GM12872 (cell line): ENCODE measurements around the gene PTPRZ1.

Experiments
- TF ChIP-seq, protein P1 (sequence below): IDR thresholded peaks from 3 replicates; pipeline ENCODE4 v1.5.1; 2011; ENCODE audit warnings: low read depth, mild to moderate bottlenecking, low read length, moderate library complexity; ENCODE audit not compliant: insufficient read depth

PTPRZ1 gene

GRCh38 chr7:122046402-122046801, 173.4 kb downstream of the PTPRZ1 start:
- TF ChIP-seq, protein P1, sequence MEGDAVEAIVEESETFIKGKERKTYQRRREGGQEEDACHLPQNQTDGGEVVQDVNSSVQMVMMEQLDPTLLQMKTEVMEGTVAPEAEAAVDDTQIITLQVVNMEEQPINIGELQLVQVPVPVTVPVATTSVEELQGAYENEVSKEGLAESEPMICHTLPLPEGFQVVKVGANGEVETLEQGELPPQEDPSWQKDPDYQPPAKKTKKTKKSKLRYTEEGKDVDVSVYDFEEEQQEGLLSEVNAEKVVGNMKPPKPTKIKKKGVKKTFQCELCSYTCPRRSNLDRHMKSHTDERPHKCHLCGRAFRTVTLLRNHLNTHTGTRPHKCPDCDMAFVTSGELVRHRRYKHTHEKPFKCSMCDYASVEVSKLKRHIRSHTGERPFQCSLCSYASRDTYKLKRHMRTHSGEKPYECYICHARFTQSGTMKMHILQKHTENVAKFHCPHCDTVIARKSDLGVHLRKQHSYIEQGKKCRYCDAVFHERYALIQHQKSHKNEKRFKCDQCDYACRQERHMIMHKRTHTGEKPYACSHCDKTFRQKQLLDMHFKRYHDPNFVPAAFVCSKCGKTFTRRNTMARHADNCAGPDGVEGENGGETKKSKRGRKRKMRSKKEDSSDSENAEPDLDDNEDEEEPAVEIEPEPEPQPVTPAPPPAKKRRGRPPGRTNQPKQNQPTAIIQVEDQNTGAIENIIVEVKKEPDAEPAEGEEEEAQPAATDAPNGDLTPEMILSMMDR: no peak

DNA sequence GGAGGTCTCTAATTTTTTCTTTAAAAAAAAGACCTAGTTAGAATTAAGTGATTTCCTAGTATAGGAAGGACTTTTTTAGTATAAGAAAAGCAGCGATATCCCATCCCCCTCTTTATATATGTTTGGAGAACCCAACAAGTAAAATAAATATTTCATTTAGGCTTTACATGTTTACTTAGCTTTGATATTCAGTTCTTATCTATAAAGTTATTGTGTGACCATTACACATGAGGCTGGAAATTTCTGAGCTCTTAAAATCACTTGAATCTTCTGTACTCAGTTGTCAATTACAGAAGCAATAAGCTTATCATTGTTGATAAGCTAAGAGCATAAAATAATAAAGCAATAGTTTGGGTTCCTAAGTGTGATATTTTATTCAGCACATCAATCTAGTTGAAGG, 181.4 kb downstream of the PTPRZ1 start:
- TF ChIP-seq, protein P1: no peak

GRCh38 chr7:122055073-122055472, 182.1 kb downstream of the PTPRZ1 start:
- TF ChIP-seq, protein P1: no peak

DNA sequence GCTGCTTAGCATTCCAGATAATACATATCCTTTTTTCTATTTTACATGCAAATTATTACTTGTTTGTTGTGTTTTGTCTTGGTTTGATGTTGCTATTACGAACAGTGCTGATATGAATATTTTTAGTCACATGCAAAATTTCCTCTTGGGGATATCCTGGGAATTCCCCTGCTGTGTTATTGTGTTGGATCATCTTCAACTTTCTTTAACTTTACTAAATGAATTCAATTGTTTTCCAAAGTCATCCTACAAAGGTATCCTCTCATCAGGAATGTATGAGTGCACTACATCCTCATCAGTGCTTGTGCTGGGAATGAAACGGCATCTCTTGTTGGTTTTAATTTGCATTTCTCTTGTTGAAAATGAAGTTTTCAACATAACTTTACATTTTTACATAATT, 184.0 kb downstream of the PTPRZ1 start:
- TF ChIP-seq, protein P1: no peak

DNA sequence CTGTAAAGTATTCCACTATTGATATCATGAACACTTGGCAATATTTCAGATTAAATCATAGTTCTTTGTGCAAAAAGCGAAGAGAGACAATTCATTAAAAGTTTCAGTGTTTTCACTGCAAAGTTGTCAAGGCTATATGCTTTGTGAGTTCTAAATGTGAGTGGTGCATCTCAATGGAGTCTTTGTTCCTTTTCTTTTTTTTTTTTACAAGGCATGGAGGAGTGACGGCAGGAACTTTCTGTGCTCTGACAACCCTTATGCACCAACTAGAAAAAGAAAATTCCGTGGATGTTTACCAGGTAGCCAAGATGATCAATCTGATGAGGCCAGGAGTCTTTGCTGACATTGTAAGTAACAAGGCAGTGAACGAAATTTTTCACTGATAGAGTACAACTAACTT, 186.6 kb downstream of the PTPRZ1 start:
- TF ChIP-seq, protein P1: no peak

GRCh38 chr7:122063146-122063545, 190.2 kb downstream of the PTPRZ1 start:
- TF ChIP-seq, protein P1: no peak

DNA sequence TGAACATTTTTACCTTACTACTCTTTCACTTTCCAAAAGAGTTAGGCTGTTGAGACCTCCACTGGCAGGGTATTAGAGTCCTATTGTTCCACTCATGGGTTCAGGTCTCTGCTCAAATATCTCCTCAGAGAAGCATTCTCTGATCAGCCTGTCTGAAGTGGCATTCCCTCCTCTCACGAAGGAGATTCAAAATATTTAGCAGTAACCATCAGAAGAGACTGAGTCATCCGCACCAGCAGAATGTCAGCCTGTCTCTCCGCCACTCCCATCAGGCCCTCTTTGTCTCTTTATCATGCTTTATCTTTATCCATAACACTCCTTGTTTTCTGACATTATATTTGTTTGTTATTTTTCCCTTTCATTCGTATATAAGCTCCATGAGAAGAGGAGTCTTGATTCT, 192.0 kb downstream of the PTPRZ1 start:
- TF ChIP-seq, protein P1: no peak

- TF ChIP-seq, protein P1: no peak
Observed at GRCh38 chr7:122067077-122067476, 194.1 kb downstream of the PTPRZ1 start.
